ENCODE results near the gene CD19. TPM values are rescaled to one million over a fixed set of nuclear protein-coding genes. Genes with fewer than 3 reads are reported as not detected.
"Not testable (repeated sequence)": the region's sequence is repeated elsewhere in the genome, so short reads cannot be mapped to it uniquely, and the experiment has no call there.

Gene CD19
- total and polyA plus RNA-seq, 2 of the 8 experiments (the other 6 are each of a cell fraction or from before 2014, with no cell fraction given) = 0.57 to 0.65 TPM

DNA sequence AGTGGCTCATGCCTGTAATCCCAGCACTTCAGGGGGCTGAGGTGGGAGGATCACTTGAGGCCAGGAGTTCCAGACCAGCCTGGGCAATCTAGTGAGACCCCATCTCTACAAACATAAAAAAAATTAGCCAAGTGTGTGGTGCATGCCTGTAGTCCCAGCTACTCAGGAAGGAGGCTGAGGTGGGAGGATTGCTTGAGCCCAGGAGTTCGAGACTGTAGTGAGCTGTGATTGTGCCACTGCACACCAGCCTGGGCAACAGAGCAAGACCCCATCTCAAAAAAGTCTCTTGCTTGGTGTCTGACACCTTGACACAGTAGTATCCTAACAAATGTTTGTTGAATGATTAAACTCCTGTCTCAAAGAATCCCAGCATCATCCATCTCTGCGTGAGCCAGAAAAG is 37.9 kb downstream of the CD19 start:
- H3K23me2 ChIP-seq (ENCODE audit: low read depth, low read length); H3K4me3 ChIP-seq (ENCODE audit: extremely low read depth in 1 of 4, insufficient read depth in 2 of 4, low read depth in 3 of 4, low read length in 4 of 4): not testable (repeated sequence)

More for the DNA sequence above, 37.9 kb downstream of the CD19 start:
- not testable (repeated sequence) for H3K18ac ChIP-seq (ENCODE audit: extremely low read depth, low read length); DNase-seq (ENCODE audit: low read depth in 1 of 2, low spot score in 2 of 2); H3K4me2 ChIP-seq (ENCODE audit: insufficient read depth in 1 of 2, low read depth in 2 of 2, low read length in 2 of 2); H2AK5ac ChIP-seq (ENCODE audit: low read depth, low read length); H3K79me2 ChIP-seq (ENCODE audit: control insufficient read depth in 1 of 2, insufficient read depth in 2 of 2, low read length in 2 of 2); H2BK5ac ChIP-seq (ENCODE audit: low read depth, low read length); H3K14ac ChIP-seq (ENCODE audit: insufficient read length); H3K4ac ChIP-seq (replicated peaks; ENCODE audit: insufficient read length, low read depth, low read length); H3K23ac ChIP-seq (ENCODE audit: insufficient read length); H3K79me1 ChIP-seq (ENCODE audit: low read depth, low read length); H2BK15ac ChIP-seq (ENCODE audit: low read length); H3K27me3 ChIP-seq (replicated peaks in 1 of 4; ENCODE audit: control insufficient read depth in 3 of 4, extremely low read depth in 1 of 4, insufficient read depth in 3 of 4, low read length in 3 of 4); H2BK20ac ChIP-seq (ENCODE audit: low read length); H4K91ac ChIP-seq (replicated peaks; ENCODE audit: insufficient read length, low read length); H3K36me3 ChIP-seq (ENCODE audit: control insufficient read depth in 2 of 4, insufficient read depth in 4 of 4, low read length in 3 of 4); H4K5ac ChIP-seq (ENCODE audit: insufficient read length, low read depth, low read length); H2AFZ ChIP-seq (ENCODE audit: low read length); FAIRE-seq; H3K9me3 ChIP-seq (ENCODE audit: insufficient read depth in 2 of 2, low read depth in 1 of 2, low read length in 1 of 2); H2BK120ac ChIP-seq (replicated peaks; ENCODE audit: low read depth, low read length); H4K20me1 ChIP-seq (replicated peaks in 1 of 2; ENCODE audit: control insufficient read depth in 1 of 2, insufficient read depth in 2 of 2, low read length in 2 of 2); H3K9ac ChIP-seq (replicated peaks in 1 of 4; ENCODE audit: extremely low read depth in 1 of 4, low read depth in 3 of 4, low read length in 3 of 4); H3K56ac ChIP-seq (replicated peaks; ENCODE audit: insufficient read length, low read depth, low read length); H4K8ac ChIP-seq (ENCODE audit: extremely low read depth, insufficient read depth, low read length); H3K27ac ChIP-seq (ENCODE audit: low read depth, low read length); H2BK12ac ChIP-seq (ENCODE audit: low read depth, low read length); H3K4me1 ChIP-seq (replicated peaks in 1 of 4; ENCODE audit: control insufficient read depth in 3 of 4, insufficient read depth in 4 of 4, low read length in 3 of 4)
- 79% methylated on average over 2 of the region's 2 CpGs; no CpG with 5 or more reads in 1 of the 2 experiments for WGBS, 2 experiments (ENCODE audit: extremely low coverage in 1 of 2, insufficient coverage in 1 of 2, insufficient read length in 1 of 2, insufficient replicate concordance in 2 of 2, low coverage in 1 of 2, low lambda C conversion rate in 2 of 2, missing lambda C conversion rate in 1 of 2)
- POLR2A ChIA-PET (ENCODE audit: partially characterized antibody) = interaction anchor here (0.5 kb wide), 1 partner anchor 99 kb away, joined by 3 read pairs; no protein-coding TSS in a partner anchor
- CTCF ChIA-PET (ENCODE audit: partially characterized antibody) = interaction anchor here (2.1 to 3.3 kb wide), 2 partner anchors 8 to 11 kb away, joined by 13 to 14 read pairs; no protein-coding TSS in a partner anchor

Measured in H1 (cell line).